T-helper 2 cell treated with Interferon-gamma antibody and Interleukin-4, amounts not matched to agents 5 μg/mL and 100 μg/mL, for 36 hours (primary cell): ENCODE measurements around the gene THOC7.

Source experiments
- DNase-seq: peaks from one replicate; pipeline ENCODE4 v3.0.0; 2021; ENCODE audit warnings: low spot score
- H3K27ac Mint-ChIP-seq: one replicate; pipeline ENCODE4 v1.8.0; 2021; ENCODE audit warnings: mild to moderate bottlenecking, mixed read lengths
- H3K27me3 Mint-ChIP-seq: one replicate; pipeline ENCODE4 v1.8.0; 2021; ENCODE audit warnings: low read depth, mixed read lengths
- H3K36me3 Mint-ChIP-seq: one replicate; pipeline ENCODE4 v1.8.0; 2021; ENCODE audit warnings: low read depth, mixed read lengths
- H3K4me1 Mint-ChIP-seq: one replicate; pipeline ENCODE4 v1.8.0; 2021; ENCODE audit warnings: low read depth, mixed read lengths
- H3K4me3 Mint-ChIP-seq: one replicate; pipeline ENCODE4 v1.8.0; 2022; ENCODE audit warnings: mild to moderate bottlenecking, moderate library complexity, mixed read lengths
- H3K9me3 Mint-ChIP-seq: one replicate; pipeline ENCODE4 v1.8.0; 2021; ENCODE audit warnings: mixed read lengths

Gene THOC7

DNA sequence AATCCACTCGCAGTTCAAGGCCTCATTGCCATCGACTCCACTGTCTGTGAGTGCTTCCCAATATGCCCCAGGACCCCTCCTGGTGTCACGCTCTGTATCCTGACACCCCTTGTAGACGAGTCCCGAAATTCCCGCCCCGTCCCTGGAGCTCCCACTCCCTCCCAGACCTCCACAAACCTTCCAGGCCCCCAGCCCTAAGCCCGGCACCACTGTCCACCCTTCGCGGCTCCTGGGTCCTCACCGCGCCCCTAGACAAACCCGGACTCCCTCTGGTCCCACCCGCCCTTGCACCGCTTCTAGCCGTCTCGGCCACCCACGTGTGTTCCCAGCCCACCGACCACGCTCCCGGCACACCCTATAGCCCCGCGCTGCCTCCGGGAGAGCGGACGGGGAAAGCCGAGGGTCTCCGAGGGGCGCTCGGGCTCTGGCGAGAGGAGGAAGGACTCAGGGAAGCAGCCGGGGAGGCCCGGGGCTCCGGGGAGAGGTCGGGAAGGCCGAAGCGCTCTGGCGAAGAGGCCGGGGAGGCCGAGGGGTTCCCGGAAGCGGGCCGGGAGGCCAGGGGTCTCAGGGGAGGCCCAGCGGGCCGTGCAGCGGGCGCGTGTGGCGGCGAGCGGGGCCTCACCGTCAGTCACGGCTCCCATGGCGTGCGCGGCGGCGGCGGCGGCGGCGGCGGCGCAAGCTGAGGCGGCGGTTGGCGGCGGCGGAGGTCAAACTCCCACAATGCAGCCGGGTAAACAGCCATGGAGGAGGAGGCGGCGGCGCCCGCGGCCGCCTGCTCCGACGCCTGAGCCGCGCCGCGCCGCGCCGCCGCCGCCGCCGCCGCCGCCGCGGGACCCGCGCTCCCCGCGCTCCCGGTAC is at the start of gene THOC7, which contains the start of gene ATXN7:
TSS of gene THOC7 (minus strand) at position 656 of the 858 bp plus-strand sequence. CDS start at position 641, 15 bp downstream.
TSS of gene ATXN7 (plus strand) at position 718 of the 858 bp plus-strand sequence. CDS start 48,732 bp downstream, outside the sequence.
- DNase-seq: peak; percentile 69
- peaks cover 47% of the 10 kb centered on the region for H3K4me1 Mint-ChIP-seq
- peak within 1 kb of the TSS; percentile 93 for H3K4me3 Mint-ChIP-seq
- peaks cover 28% of the 10 kb centered on the region for H3K36me3 Mint-ChIP-seq
- no peaks in the 10 kb centered on the region for H3K9me3 Mint-ChIP-seq
- H3K27ac Mint-ChIP-seq: peak within 1 kb of the TSS; percentile 92
- H3K27me3 Mint-ChIP-seq: no peaks in the 10 kb centered on the region

DNA sequence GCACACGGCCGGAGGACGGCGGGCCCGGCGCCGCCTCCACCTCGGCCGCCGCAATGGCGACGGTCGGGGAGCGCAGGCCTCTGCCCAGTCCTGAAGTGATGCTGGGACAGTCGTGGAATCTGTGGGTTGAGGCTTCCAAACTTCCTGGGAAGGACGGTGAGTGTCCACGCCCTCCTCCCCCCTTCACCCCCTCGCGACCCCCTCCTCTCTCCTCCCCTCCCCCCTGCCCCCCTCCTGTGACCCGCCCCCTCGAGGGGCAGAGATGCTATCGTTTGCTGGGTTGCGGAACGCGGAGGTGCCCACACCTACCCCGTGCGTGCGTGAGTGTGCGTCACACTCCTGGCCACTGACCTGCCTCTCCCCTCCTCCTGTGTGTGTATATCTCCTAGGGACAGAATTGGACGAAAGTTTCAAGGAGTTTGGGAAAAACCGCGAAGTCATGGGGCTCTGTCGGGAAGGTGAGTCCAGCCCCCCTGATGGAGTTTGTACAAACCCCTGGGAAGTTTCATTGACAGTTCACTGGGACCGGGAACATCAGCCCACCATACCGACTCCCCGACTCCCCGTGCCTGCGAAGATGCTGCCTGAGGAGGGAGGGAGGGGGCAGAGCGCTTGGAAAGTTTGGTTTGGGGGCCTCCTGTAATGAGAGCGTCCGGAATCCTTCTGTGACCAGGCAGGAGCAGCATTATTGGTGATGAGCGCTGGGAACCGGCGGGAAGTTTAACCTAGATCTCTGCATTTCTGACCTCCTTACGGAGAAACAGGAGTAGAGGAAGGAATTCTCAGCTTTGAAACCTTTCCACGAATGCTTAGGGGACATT is 49.4 kb upstream of the THOC7 start:
- Mint-ChIP-seq H3K4me1 (peaks cover 34% of the 10 kb centered on the region), H3K4me3 (peak overlapping the region; percentile 90), H3K9me3 (no peaks in the 10 kb centered on the region), H3K27ac (peak overlapping the region; percentile 93), H3K36me3 (peaks cover 33% of the 10 kb centered on the region), H3K27me3 (no peaks in the 10 kb centered on the region)
- DNase-seq: peak; percentile 42

DNA sequence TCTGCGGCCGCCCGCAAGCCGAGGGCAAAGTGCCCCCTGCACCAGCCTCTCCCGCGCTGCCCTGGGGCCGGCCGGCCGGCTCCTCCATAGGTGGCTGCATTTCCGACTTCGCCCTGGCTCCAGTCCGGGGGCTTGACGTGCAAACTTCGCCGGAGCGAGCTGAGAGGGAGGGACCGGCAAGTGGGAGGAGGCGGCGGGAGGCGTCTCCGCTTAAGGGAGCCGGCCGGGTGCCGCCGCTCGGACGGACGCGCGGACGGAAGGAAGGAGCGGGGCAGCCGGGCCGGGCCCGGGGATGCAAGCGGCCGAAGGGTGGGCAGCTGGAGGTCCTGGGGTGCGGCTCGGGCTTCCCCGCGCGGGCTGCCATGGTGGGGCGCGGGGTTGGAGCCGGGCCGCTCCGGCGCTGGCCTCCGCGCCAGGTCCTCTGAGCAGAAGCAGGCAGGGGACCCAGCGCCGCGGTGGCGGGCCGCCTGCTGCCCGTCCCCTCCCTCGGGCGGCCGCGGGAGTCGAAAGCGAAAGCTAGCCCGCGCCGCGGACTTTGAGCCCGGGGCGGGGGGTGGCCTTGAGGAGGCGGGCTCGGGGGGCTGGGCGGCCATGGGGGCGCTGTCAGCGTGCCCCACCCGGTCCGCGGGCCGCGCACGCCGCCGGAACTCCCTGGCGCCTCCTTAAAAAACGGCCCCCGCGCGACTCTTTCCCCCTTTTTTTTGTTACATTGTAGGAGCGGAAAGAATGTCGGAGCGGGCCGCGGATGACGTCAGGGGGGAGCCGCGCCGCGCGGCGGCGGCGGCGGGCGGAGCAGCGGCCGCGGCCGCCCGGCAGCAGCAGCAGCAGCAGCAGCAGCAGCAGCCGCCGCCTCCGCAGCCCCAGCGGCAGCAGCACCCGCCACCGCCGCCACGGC is 48.5 kb upstream of the THOC7 start, which contains the start of gene SCAANT1:
TSS of gene SCAANT1 (minus strand) at position 511 of the 895 bp plus-strand sequence.
- H3K27ac Mint-ChIP-seq: peak within 1 kb of the TSS; percentile 99
- H3K4me3 Mint-ChIP-seq: peak within 1 kb of the TSS; percentile 94
- H3K9me3 Mint-ChIP-seq: no peaks in the 10 kb centered on the region
- H3K4me1 Mint-ChIP-seq: peaks cover 34% of the 10 kb centered on the region
- peaks cover 25% of the 10 kb centered on the region for H3K36me3 Mint-ChIP-seq
- DNase-seq: peak; percentile 78
- H3K27me3 Mint-ChIP-seq: no peaks in the 10 kb centered on the region

DNA sequence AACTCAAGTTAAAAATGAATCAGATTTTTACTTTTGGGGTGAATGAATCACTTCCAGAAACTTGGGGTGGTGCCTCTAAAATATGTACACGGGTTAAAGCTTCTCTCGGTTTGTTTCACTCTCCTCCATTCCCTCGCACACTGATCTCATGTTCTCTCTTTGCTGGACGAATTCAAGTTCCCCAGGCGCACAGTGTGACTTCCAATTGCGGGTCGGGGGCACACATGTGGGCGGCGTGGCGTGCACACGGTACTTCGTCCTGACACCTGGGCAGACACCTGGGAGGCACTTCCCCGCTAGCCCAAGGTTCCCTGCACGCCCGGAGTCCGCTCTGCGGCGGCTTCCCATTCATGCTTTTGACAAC is 47.9 kb upstream of the THOC7 start:
- Mint-ChIP-seq H3K4me3 (peak overlapping the region; percentile 94), H3K27me3 (no peaks in the 10 kb centered on the region), H3K36me3 (peaks cover 21% of the 10 kb centered on the region), H3K9me3 (no peaks in the 10 kb centered on the region), H3K4me1 (peaks cover 36% of the 10 kb centered on the region), H3K27ac (peak overlapping the region; percentile 99)
- no peak for DNase-seq

GRCh38 chr3:63910891-63911290 is 47.3 kb upstream of the THOC7 start:
- H3K4me1 Mint-ChIP-seq: peaks cover 36% of the 10 kb centered on the region
- H3K27me3 Mint-ChIP-seq: no peaks in the 10 kb centered on the region
- peak overlapping the region; percentile 99 for H3K27ac Mint-ChIP-seq
- H3K9me3 Mint-ChIP-seq: no peaks in the 10 kb centered on the region
- H3K36me3 Mint-ChIP-seq: peaks cover 19% of the 10 kb centered on the region
- peak overlapping the region; percentile 94 for H3K4me3 Mint-ChIP-seq
- peak; percentile 14 for DNase-seq

- Mint-ChIP-seq H3K4me3 (peak overlapping the region; percentile 42), H3K36me3 (peaks cover 17% of the 10 kb centered on the region), H3K4me1 (peaks cover 36% of the 10 kb centered on the region), H3K9me3 (no peaks in the 10 kb centered on the region), H3K27me3 (no peaks in the 10 kb centered on the region), H3K27ac (no peak overlapping the region)
- DNase-seq: no peak
These were observed 46.4 kb upstream of the THOC7 start for GRCh38 chr3:63910001-63910400.

DNA sequence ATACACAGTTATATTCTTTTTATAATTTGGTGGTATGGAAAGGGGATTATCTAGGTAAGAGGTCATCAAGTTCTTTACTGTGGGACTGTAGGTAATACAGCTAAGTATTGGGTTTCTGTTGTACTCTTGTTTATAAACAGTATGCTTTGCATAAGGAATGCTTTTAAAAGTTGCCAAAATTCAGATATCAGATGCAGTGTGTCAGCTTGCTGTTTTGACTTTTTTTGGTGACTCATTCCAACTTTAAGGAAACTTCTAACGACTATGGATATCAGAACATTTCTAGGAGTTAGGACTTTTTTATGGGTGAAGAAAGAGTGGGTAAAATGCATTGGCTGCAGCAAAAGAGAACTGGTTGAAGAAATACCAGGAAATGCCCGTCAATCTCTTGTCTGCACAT is 45.8 kb upstream of the THOC7 start:
- Mint-ChIP-seq H3K36me3 (peaks cover 17% of the 10 kb centered on the region), H3K27ac (no peak overlapping the region), H3K4me1 (peaks cover 35% of the 10 kb centered on the region), H3K27me3 (no peaks in the 10 kb centered on the region), H3K4me3 (no peak overlapping the region), H3K9me3 (no peaks in the 10 kb centered on the region)
- DNase-seq: no peak

DNA sequence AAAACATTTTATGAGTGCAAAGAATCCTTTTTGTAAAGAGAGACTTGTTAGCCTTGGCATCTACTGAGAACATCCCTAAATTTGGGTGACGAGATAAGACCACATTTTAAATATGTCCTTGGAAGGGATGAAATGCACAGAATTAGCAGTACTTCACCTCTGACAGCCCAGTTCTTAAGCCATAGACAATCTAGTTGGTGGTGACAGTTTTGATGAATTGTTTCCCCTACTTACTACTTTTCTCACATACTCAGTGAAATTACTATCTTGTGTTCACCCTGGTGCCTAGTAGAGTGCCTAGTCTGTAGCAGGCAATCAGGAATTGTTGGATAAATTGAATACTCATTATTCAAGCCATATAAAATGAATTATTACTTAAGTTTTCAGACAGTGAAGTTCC is 45.2 kb upstream of the THOC7 start:
- no peaks in the 10 kb centered on the region for H3K9me3 Mint-ChIP-seq
- H3K4me1 Mint-ChIP-seq: peaks cover 30% of the 10 kb centered on the region
- H3K4me3 Mint-ChIP-seq: no peak overlapping the region
- no peaks in the 10 kb centered on the region for H3K27me3 Mint-ChIP-seq
- DNase-seq: no peak
- H3K27ac Mint-ChIP-seq: no peak overlapping the region
- peaks cover 14% of the 10 kb centered on the region for H3K36me3 Mint-ChIP-seq

- no peak for DNase-seq
- Mint-ChIP-seq H3K27me3 (no peaks in the 10 kb centered on the region), H3K27ac (no peak overlapping the region), H3K36me3 (peaks cover 11% of the 10 kb centered on the region), H3K4me3 (no peak overlapping the region), H3K9me3 (no peaks in the 10 kb centered on the region), H3K4me1 (peaks cover 24% of the 10 kb centered on the region)
These were observed 44.6 kb upstream of the THOC7 start for GRCh38 chr3:63908081-63908736.

GRCh38 chr3:63905731-63906620 is 42.4 kb upstream of the THOC7 start:
- no peak overlapping the region for H3K4me3 Mint-ChIP-seq
- no peaks in the 10 kb centered on the region for H3K27me3 Mint-ChIP-seq
- peaks cover 19% of the 10 kb centered on the region for H3K36me3 Mint-ChIP-seq
- no peak for DNase-seq
- H3K27ac Mint-ChIP-seq: no peak overlapping the region
- no peaks in the 10 kb centered on the region for H3K9me3 Mint-ChIP-seq
- peaks cover 24% of the 10 kb centered on the region for H3K4me1 Mint-ChIP-seq

- peak overlapping the region; percentile 1 for H3K27ac Mint-ChIP-seq
- peak overlapping the region; percentile 1 for H3K4me3 Mint-ChIP-seq
- H3K4me1 Mint-ChIP-seq: peaks cover 31% of the 10 kb centered on the region
- DNase-seq: no peak
- peaks cover 32% of the 10 kb centered on the region for H3K36me3 Mint-ChIP-seq
- H3K9me3 Mint-ChIP-seq: no peaks in the 10 kb centered on the region
- H3K27me3 Mint-ChIP-seq: no peaks in the 10 kb centered on the region
These were observed 36.9 kb upstream of the THOC7 start for GRCh38 chr3:63900459-63900858.

DNA sequence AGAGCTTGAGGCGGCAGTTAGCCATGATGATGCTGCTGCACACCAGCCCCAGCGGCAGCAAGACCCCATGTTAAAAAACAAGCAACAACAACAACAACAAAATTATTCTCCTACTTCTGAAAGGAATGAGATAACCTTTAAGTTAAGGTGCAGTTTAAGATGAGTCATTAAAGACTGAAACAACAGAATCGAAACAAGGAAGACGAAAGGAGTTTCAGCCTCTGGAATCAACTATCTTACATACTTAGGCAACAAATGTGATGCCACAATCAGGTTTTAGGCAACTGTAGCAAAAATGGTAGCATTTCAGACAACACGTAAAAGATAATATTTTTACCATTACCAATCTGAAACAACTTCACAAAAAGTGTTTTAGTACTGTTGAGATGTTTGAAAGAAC is 36.4 kb upstream of the THOC7 start:
- Mint-ChIP-seq H3K27me3 (no peaks in the 10 kb centered on the region), H3K4me1 (peaks cover 34% of the 10 kb centered on the region), H3K36me3 (peaks cover 32% of the 10 kb centered on the region), H3K4me3 (peak overlapping the region; percentile 22), H3K27ac (peak overlapping the region; percentile 19), H3K9me3 (no peaks in the 10 kb centered on the region)
- no peak for DNase-seq
